ENCODE measurements around the gene SLC34A1. TPM values are rescaled to one million over a fixed set of nuclear protein-coding genes. Genes with fewer than 3 reads are reported as not detected.

The SLC34A1 gene
- total and polyA plus RNA-seq, 2 of the 13 experiments (the other 11 are each of a cell fraction or from before 2014, with no cell fraction given): 0.03 to 0.20 TPM

GRCh38 chr5:177373806-177374205, 10.4 kb upstream of the SLC34A1 start:
- H3K4me2 ChIP-seq (ENCODE audit: low read depth, low read length): no peak overlapping the region
- no peak for FAIRE-seq
- in situ Hi-C loops (cut with HindIII; ENCODE audit: extremely low pct_ligation_motif_present, low pct_unique_long_range_greater_than_20kb): loop anchor here (25.0 kb wide), 1 partner anchor 837 kb away; the partner anchor contains the start of genes CDHR2 and RNF44
- H2AFZ ChIP-seq (ENCODE audit: low read length): no peak overlapping the region
- H4K20me1 ChIP-seq (ENCODE audit: insufficient read depth, low read length): no peaks in the 10 kb centered on the region
- H3K9me3 ChIP-seq (ENCODE audit: low read length): no peaks in the 10 kb centered on the region
- 0 out of 5 replicates have a peak, but pooled peaks cover 0 to 4% of the 10 kb centered on the region in 2 experiments for H3K36me3 ChIP-seq (replicated peaks in 1 of 2; ENCODE audit: control insufficient read depth in 1 of 2, insufficient read depth in 2 of 2, low read length in 2 of 2)
- ChIA-PET CTCF (ENCODE audit: low intra/inter-chr PET ratio, low total read pairs) (no interaction called here), POLR2A (interaction anchor here (4.1 kb wide), 1 partner anchor 10 kb away, joined by 19 read pairs; the partner anchor contains the start of gene SLC34A1)
- BruUV-seq (replicated peaks): no TSS peak
- no peaks in the 10 kb centered on the region; a peak in 1 of 5 replicates for H3K27me3 ChIP-seq (ENCODE audit: control insufficient read depth in 1 of 2, insufficient read depth in 2 of 2, low read length in 2 of 2)
- no peak for ATAC-seq
- intact Hi-C loops (cut with micrococcal nuclease; ENCODE audit: unreplicated experiment): no loop called here
- no peak for DNase-seq (ENCODE audit: low spot score)
- H3K4me1 ChIP-seq (ENCODE audit: insufficient read depth, low read length): peaks cover 83% of the 10 kb centered on the region
- WGBS (ENCODE audit: low lambda C conversion rate): 98% methylated on average over 4 of the region's 6 CpGs
- H3K79me2 ChIP-seq (ENCODE audit: insufficient read depth, low read length): peaks cover 8% of the 10 kb centered on the region
- no peak for TF ChIP-seq PAX8 (CRISPR knock-in tag; IDR thresholded peaks at IDR 0.05; ENCODE audit: borderline replicate concordance)
- TF ChIP-seq TARDBP (CRISPR knock-in tag; IDR thresholded peaks at IDR 0.05): no peak
- TF ChIP-seq ZBTB33 (CRISPR knock-in tag; IDR thresholded peaks at IDR 0.05): no peak
- 0 out of 2 replicates have a peak, but pooled peaks have one; percentile 14 for TF ChIP-seq POLR2G (IDR thresholded peaks at IDR 0.05; ENCODE audit: low read depth, low read length)
- TF ChIP-seq SSRP1 (CRISPR knock-in tag; IDR thresholded peaks at IDR 0.05): no peak
- TF ChIP-seq ZNF772 (CRISPR knock-in tag; IDR thresholded peaks at IDR 0.05): no peak
- H3K4me3 ChIP-seq (replicated peaks in 1 of 3; ENCODE audit: insufficient read depth in 1 of 3, low read depth in 2 of 3, low read length in 3 of 3): no peak overlapping the region
- no peak overlapping the region for H3K27ac ChIP-seq (ENCODE audit: extremely low read length, insufficient read depth, low read length)
- no peak overlapping the region for H3K9ac ChIP-seq (ENCODE audit: insufficient read depth, low read depth, low read length)

- no peak for ATAC-seq
- 0 out of 5 replicates have a peak, but pooled peaks cover 0 to 4% of the 10 kb centered on the region in 2 experiments for H3K36me3 ChIP-seq (replicated peaks in 1 of 2; ENCODE audit: control insufficient read depth in 1 of 2, insufficient read depth in 2 of 2, low read length in 2 of 2)
- peaks cover 83% of the 10 kb centered on the region for H3K4me1 ChIP-seq (ENCODE audit: insufficient read depth, low read length)
- FAIRE-seq: no peak
- H3K27me3 ChIP-seq (ENCODE audit: control insufficient read depth in 1 of 2, insufficient read depth in 2 of 2, low read length in 2 of 2): no peaks in the 10 kb centered on the region; a peak in 1 of 5 replicates
- in situ Hi-C loops (cut with HindIII; ENCODE audit: extremely low pct_ligation_motif_present, low pct_unique_long_range_greater_than_20kb): loop anchor here (25.0 kb wide), 1 partner anchor 837 kb away; the partner anchor contains the start of genes CDHR2 and RNF44
- no peak for DNase-seq (ENCODE audit: low spot score)
- no TSS peak for BruUV-seq (replicated peaks)
- H2AFZ ChIP-seq (ENCODE audit: low read length): no peak overlapping the region
- intact Hi-C loops (cut with micrococcal nuclease; ENCODE audit: unreplicated experiment): no loop called here
- no peak overlapping the region for H3K9ac ChIP-seq (ENCODE audit: insufficient read depth, low read depth, low read length)
- 94% methylated on average over 5 of the region's 5 CpGs for WGBS (ENCODE audit: low lambda C conversion rate)
- POLR2A ChIA-PET: no interaction called here
- H3K9me3 ChIP-seq (ENCODE audit: low read length): no peaks in the 10 kb centered on the region
- H4K20me1 ChIP-seq (ENCODE audit: insufficient read depth, low read length): no peaks in the 10 kb centered on the region
- peaks cover 8% of the 10 kb centered on the region for H3K79me2 ChIP-seq (ENCODE audit: insufficient read depth, low read length)
- H3K4me3 ChIP-seq (replicated peaks in 1 of 3; ENCODE audit: insufficient read depth in 1 of 3, low read depth in 2 of 3, low read length in 3 of 3): no peak overlapping the region
- H3K4me2 ChIP-seq (ENCODE audit: low read depth, low read length): no peak overlapping the region
- CTCF ChIA-PET (ENCODE audit: low intra/inter-chr PET ratio, low total read pairs): no interaction called here
- H3K27ac ChIP-seq (ENCODE audit: extremely low read length, insufficient read depth, low read length): no peak overlapping the region
- TF ChIP-seq GZF1 (CRISPR knock-in tag; IDR thresholded peaks at IDR 0.05): no peak
- TF ChIP-seq NR2F2 (IDR thresholded peaks at IDR 0.05; ENCODE audit: borderline replicate concordance, low read depth): no peak
- no peak for TF ChIP-seq KLF15 (CRISPR knock-in tag; IDR thresholded peaks at IDR 0.05; ENCODE audit: borderline replicate concordance)
- no peak for TF ChIP-seq ZBTB14 (CRISPR knock-in tag; IDR thresholded peaks at IDR 0.05)
- no peak for TF ChIP-seq MAZ (IDR thresholded peaks at IDR 0.05; ENCODE audit: borderline replicate concordance, low read depth, low read length)
- no peak for TF ChIP-seq MAZ (CRISPR knock-in tag; IDR thresholded peaks at IDR 0.05; ENCODE audit: low read depth)
- TF ChIP-seq KLF6 (CRISPR knock-in tag; IDR thresholded peaks at IDR 0.05): no peak
- no peak for TF ChIP-seq U2AF2 (IDR thresholded peaks at IDR 0.05; ENCODE audit: low read depth, low read length)
- no peak for TF ChIP-seq CCDC6 (CRISPR knock-in tag; IDR thresholded peaks at IDR 0.05)
- no peak for TF ChIP-seq ZFP1 (CRISPR knock-in tag; IDR thresholded peaks at IDR 0.05)
- TF ChIP-seq ZNF350 (CRISPR knock-in tag; IDR thresholded peaks at IDR 0.05; ENCODE audit: borderline replicate concordance, low read depth): no peak
- TF ChIP-seq ZNF841 (CRISPR knock-in tag; IDR thresholded peaks at IDR 0.05; ENCODE audit: borderline replicate concordance): no peak
Observed at GRCh38 chr5:177374211-177374610, 10.0 kb upstream of the SLC34A1 start.
